Measurements from ENCODE around the gene SORD. TPM values are rescaled to one million over a fixed set of nuclear protein-coding genes. Genes with fewer than 3 reads are reported as not detected.

The SORD gene
- total RNA-seq: 33.2 and 54.3 TPM in 2 replicates

GRCh38 chr15:45022871-45023658 is at the start of gene SORD:
Gene SORD (plus strand): TSS chr15:45023195. CDS start chr15:45023284, 89 bp downstream.

DNA sequence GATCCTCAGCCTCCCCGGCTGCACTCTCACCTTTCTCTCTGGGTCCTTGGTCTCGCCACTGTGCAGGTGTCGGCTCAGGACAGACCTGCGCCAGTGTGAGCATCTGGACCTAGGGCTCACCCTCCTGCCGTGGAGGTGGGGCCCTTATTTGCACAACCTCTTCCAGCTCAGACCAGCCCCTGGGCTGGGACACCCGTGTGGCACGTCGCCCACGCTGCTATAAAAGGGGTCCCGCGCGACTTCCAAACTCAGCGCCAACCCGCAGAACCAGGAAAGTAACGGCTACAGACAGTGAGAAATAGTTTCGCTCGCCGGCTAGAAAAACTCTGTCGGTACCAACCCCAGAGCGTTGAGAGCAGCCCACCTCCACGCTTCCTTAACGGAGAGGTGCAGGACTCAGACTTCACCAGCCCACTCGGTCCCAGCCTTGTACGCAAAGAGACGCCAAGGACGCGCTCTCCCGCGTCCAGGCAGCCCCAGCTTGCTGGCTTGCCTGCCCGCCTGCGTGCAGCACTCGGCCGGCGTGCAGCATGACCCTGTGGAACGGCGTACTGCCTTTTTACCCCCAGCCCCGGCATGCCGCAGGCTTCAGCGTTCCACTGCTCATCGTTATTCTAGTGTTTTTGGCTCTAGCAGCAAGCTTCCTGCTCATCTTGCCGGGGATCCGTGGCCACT is 91.2 kb downstream of the SORD start, which contains the start of the genes DUOX2 and DUOXA2:
Gene DUOX2, minus strand, starts transcription at position 97 of the 675 bp plus-strand sequence. CDS start 761 bp downstream, outside the sequence.
Gene DUOXA2, plus strand, starts transcription at position 251 of the 675 bp plus-strand sequence. Its CDS starts 280 bp downstream, at position 531.

Other genes starting within 250 kb of the SORD start
- gene TERB2, start 66.5 kb upstream of the SORD start, total RNA-seq: not detected in 2 replicates
- 0.39 TPM in 1 of 2 replicates, not detected in the other for gene DUOX2, start 91.0 kb downstream of the SORD start, total RNA-seq
- not detected in 2 replicates for gene DUOXA2, start 91.1 kb downstream of the SORD start, total RNA-seq
- gene DUOXA1, start 106.7 kb downstream of the SORD start, total RNA-seq: 16.4 and 30.6 TPM in 2 replicates
- 14.2 and 22.7 TPM in 2 replicates for gene DUOX1, start 106.8 kb downstream of the SORD start, total RNA-seq
- 0.38 and 0.78 TPM in 2 replicates for gene SHF, start 164.8 kb downstream of the SORD start, total RNA-seq
- gene SLC28A2, start 229.0 kb downstream of the SORD start, total RNA-seq: not detected in 2 replicates